Left hindlimb (tissue), 1 donor: ENCODE measurements around the gene C6orf89.

ENCODE experiments used
- DNase-seq: peaks from one replicate; pipeline ENCODE4 v3.0.0-alpha.2; 2018

Gene C6orf89

GRCh38 chr6:36885461-36886401 lies at the start of gene C6orf89:
C6orf89 (plus strand) TSS chr6:36885952; CDS start chr6:36899445, 13,493 bp downstream.
- DNase-seq: peak; percentile 98

GRCh38 chr6:36836111-36837021 lies 49.4 kb upstream of the C6orf89 start:
- DNase-seq: no peak

DNA sequence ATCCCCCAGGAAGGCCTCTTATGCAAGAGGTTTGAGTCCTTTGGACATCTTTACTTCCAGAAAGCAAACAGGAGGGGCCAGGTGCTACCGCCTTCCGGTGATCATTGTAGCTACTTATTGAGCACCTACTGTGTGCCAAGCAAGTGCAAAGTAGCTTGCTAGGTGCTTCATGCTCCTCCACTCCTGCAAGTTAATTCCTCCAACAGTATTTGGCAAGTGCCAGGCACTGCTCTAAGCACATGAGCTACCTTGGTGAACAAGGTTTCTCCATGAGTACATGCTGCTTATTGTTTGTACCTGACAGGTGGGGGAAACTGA lies 48.8 kb upstream of the C6orf89 start:
- no peak for DNase-seq

DNA sequence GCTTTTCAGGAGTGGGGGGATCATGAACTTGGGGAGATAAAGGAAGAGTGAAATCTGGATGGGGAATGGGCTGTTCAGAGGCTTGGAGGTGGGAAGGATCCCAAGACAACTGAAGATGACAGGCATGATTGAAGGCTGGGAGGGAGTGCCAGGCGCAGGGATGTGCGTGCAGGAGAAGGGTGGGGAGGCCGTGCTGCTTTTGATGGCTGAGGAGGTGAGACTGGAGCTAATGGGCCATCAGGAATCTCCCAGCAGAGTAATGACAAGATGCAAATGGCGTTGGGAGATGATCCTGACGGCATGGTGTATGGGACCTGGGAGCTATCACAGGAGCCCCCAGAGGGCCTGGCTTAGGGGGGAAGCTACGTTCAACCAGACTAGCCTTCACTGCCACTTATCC lies 48.1 kb upstream of the C6orf89 start:
- DNase-seq: no peak

DNA sequence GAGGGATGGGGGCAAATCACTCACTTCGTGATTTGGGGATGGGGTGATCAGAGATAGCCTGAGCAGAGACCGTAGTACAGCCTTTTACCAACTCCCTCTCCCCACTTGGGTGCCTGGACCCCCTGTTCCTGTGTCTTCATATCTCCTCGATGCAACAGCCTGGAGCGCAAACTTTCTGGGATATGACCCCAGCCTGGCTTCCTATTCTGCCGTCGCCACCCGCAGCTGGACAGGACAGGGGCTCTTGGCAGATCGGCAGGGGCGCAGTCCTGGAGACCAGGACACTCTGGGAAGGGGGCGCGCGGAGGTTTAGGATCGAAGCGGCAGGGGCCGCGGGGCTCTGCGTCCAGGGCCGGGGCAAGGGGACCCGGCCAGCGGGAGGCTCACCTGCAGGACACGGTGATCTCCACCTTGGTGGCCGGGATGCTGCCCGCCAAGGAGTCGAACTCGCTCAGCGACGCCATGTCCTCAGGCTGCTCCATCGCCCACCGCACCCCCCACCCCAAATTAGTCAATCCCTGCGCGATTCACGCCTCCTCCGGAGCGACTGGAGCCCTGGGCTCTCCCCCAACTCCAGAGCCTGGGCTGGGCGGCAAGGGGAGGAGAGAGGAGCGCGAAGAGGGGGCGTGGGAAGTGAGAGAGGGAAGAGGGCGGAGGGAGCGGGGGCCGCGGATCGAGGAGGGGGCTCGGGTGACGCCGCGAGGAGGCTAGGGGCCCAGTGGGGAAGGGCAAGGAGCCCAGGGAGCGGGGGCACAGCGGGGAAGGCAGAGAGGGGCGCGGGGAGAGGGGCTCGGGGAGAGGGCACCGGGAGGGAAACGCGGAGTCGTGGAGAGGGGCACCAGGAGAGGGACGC lies 46.6 kb upstream of the C6orf89 start, which contains the start of gene CPNE5:
CPNE5 (minus strand) TSS at position 549 of the 853 bp plus-strand sequence; CDS start at position 482, 67 bp downstream.
- peak; percentile 72 for DNase-seq

DNA sequence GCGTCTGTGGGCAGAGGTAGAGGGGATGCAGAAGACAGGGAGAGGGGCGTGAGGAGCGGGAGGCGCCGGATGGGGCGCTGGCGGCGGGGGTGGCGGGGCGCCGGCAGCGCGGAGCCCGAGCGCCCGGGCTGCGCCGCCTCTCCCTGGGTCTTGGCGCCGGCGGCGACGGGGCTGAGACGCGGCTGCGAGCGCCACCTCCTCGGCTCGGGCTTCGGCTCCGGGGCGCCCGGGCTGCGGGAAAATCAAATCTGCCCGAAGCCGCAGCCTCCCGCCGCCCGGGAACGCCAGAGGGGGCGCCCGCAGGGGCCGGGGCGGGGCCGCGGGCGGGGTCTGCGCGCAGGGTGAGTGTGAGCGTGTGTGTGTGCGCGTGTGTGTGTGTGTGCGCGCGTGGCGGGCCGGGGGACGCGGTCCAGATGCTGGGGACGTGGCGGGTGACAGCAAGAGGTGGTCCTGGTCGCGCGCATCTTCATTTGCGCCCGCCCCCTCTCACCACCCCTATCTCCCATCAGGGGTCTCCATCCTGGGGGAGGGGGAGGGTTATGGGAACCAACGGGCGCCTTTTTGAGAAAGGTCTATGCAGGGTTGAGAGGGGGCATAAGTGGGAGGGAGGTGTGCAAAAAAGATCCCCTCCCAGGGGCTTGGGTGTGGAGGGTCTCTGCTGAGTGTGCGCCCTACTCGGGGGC lies 45.9 kb upstream of the C6orf89 start:
- DNase-seq: peak; percentile 64

- peak; percentile 56 for DNase-seq
These were observed 45.0 kb upstream of the C6orf89 start for GRCh38 chr6:36840432-36841403.

- no peak for DNase-seq
These were observed 44.0 kb upstream of the C6orf89 start for GRCh38 chr6:36841756-36842155.

DNA sequence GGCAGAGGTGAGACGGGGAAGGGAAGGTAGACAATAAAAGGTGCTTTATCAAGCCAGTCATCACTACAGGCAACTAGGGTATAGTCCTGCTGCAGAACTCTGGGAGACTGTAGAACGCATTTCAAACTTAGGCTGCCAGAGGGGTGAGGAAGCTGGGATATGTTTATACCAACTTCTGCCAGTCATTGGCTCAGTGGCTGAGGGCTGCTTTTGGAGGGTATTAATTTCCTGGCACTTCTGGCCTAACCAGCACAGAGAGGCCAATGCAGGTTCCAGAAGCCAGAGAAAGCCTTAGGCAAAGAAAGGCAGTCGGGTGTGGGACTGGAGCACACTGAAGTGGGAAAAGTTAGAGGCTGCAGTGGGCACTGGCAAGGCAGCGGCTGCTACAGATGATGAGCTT lies 42.6 kb upstream of the C6orf89 start:
- no peak for DNase-seq

DNA sequence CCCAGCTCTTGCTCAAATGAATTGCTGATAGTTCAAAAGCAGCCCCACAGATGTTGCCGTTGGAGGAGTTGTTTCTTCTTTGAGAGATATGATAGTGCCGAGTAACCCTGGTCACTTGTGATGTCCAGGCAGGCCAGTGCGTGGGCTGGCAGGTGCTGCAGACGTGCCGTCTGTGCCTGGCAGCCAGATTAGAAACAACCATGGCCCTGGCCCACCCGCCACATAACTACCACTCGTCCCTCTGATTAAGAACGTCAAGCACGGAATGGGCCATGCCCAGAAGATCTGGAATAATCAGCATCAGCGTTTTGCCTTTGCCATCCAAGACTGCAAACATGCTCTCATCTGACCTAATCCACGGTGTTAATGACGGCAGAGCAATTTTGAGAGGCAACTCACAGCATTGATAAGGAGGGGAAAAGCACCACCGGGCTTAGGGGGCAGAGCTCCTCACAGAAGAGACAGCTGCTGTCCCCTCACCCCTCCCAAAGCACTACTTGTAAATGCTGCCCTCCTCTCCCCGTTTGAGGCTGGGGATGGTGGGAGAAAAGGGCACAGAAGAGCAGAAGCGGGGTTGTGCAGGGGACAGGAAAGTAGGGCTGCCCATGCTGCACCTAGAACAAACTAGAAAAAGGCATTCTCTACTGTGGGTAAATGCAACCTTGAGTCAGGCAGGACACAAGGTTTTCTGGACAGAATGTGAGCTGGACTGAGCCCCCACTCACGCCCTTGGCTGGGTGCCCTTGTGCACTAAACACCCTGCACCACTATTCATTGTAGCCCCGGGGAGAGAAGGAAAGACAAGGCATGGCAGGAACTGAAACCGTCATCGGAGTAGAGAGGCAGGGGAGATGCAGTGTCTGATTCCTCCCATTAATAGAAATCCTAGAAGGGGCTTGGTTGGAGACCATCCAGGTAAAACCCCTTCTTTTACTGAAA lies 41.3 kb upstream of the C6orf89 start:
- DNase-seq: no peak

GRCh38 chr6:36845233-36845632 lies 40.5 kb upstream of the C6orf89 start:
- no peak for DNase-seq

DNA sequence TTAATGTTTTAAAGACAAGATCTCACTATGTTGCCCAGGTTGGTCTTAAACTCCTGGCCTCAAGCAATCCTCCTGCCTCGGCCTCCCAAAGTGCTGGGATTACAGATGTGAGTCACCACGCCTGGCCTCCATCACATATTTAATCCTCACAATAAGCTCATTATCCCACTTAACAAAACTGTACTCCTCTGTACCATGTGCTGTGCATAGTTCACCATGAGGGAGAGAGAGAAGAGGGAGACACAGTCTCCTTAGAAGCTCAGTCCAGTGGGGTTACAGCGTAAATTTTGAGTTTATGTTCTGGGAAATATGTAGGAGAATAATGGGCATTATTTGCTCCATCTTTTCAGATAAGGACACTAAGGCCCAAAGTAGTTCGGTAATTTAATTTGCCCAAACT lies 38.6 kb upstream of the C6orf89 start:
- DNase-seq: no peak

DNA sequence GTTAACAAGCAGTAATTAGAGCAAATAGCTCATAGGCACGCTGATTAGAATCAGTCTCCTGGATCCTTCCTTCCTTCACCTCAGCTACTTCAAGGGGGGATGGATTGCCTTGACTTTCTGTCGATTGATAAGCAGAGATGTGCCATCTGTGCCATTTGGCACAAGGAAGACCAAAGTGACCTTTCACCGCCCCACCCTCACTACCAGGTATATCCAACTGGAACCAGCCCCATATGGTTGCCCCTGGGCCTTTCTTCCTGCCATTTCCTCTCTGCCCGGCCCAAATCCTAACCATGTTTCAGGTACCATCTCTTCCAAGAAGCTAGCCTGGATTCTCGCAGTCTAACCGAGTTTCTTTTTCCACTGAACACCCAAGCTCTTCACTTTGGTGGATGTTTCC lies 37.8 kb upstream of the C6orf89 start:
- DNase-seq: no peak

DNA sequence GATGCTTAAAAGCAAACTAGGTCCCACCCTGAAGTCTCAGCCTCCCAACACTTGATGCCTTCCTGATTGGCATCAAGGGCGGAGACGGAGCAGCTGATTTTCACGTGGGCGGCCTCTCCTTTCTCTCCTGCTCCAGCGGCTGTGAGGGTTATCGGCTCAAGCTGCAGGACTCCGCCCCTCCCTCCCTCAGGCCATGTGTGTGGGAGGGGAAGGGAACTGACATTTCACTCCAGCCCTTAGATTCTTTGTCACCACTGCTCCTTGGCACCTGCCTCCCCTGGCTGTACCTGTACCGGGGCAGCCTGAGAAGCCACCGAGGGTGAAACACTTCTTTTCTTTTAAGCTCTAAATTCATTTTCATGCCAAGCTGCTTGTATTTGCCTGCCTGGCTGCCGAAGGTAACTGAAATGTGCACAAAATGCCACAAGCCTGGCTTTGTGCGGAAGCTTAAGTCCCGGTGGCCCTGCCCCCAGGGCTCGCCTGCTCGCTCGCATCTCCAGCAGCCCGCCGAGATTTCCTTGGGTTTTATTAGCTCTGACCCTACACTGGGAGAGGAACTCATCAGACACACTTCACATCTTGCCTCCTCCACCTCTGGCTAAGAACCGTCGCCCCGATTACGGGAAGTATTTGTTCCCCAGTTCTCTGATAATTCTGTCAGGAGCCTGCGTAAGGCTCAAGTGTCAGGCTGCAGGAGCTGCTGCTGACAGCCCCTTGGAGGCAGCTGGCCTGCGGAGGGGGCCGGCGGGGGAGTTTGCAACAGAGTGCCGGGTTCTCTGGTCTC lies 36.9 kb upstream of the C6orf89 start:
- DNase-seq: no peak

GRCh38 chr6:36850021-36850420 lies 35.7 kb upstream of the C6orf89 start:
- no peak for DNase-seq

DNA sequence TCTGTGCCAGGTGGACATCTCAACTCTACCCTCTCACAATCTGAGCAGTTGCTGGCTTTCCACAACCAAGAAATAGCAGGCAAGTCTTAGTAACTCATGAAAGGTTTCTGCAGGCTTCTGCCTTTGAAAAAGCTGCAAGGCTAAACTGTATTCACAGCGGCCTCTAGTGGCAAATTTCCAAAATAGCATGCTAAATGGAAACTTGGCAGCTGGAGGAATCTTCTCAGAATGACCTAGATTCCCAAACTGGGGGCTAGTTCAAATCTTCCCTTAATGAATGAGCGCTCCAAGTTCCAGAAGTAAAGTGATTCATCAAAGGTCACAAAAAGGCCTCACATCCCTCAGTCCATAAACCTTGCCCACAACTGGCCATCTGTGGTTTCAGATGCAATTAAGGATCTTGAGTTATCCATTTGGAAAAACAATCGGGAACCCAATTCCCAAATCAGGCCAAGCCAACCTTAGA lies 34.6 kb upstream of the C6orf89 start:
- peak; percentile 56 for DNase-seq

DNA sequence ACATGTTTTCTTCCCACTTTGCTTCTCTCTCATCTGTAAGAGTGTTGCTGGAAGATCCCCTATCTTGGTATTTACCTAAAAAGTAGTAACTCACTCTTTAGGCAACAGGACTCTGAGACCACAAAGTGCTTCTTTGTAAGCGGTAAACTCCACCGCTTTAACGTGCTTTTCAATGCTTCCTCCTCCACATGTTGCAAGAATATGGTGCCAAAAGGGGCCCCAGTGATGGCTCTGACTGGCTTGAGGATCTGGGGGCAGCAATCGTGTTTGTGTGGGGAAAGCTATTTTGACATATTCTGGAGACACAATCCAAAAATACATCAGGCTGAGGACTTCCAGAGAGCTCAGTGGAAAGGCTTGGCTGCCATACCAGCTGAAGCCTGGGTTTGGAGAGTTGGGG lies 34.1 kb upstream of the C6orf89 start:
- DNase-seq: no peak

GRCh38 chr6:36852481-36853147 lies 33.1 kb upstream of the C6orf89 start:
- no peak for DNase-seq
